Activated CD4-positive, alpha-beta T cell treated with anti-CD3 and anti-CD28 coated beads, Interleukin-2, amount 10 ng/mL, durations not matched to agents 7 days and 5 days (primary cell): ENCODE data around the gene TMOD4. TPM values are rescaled to one million over a fixed set of nuclear protein-coding genes. Genes with fewer than 3 reads are reported as not detected.
A peak's percentile ranks its signal among the peaks of the same experiment; 100 is the strongest.

Experiments used
- CTCF ChIA-PET: fragments of 350-600 bp; sonication (Branson Sonifier 250); formaldehyde crosslinking; loops from one replicate; lab custom pipeline; 2021; ENCODE audit warnings: antibody characterized with exemption; lab: Charles Lee
- POLR2A ChIA-PET: fragments of 350-600 bp; sonication (Branson Sonifier 250); formaldehyde crosslinking; loops from one replicate; lab custom pipeline; 2021; ENCODE audit warnings: antibody characterized with exemption; lab: Charles Lee
- DNase-seq: peaks from one replicate; pipeline ENCODE4 v3.0.0-alpha.2; 2020
- H3K27ac Mint-ChIP-seq: one replicate; pipeline ENCODE4 v1.8.0; 2021; ENCODE audit warnings: mild to moderate bottlenecking, moderate library complexity, mixed read lengths
- H3K27me3 Mint-ChIP-seq: one replicate; pipeline ENCODE4 v1.8.0; 2021; ENCODE audit warnings: mixed read lengths
- H3K36me3 Mint-ChIP-seq: one replicate; pipeline ENCODE4 v1.8.0; 2021; ENCODE audit warnings: low read depth, mixed read lengths
- H3K4me1 Mint-ChIP-seq: one replicate; pipeline ENCODE4 v1.8.0; 2021; ENCODE audit warnings: mixed read lengths
- H3K4me3 Mint-ChIP-seq: one replicate; pipeline ENCODE4 v1.8.0; 2021; ENCODE audit warnings: mild to moderate bottlenecking, moderate library complexity, mixed read lengths
- H3K9me3 Mint-ChIP-seq: one replicate; pipeline ENCODE4 v1.8.0; 2021; ENCODE audit warnings: mixed read lengths
- total RNA-seq, 2 experiments: library from RNA; stranded (reverse); gene quantifications; one replicate each; pipeline ENCODE4 v1.2.3, GENCODE V29; 2021

Gene TMOD4
- total RNA-seq, 2 experiments from 2014 or later, result 2.0 to 2.7 TPM

DNA sequence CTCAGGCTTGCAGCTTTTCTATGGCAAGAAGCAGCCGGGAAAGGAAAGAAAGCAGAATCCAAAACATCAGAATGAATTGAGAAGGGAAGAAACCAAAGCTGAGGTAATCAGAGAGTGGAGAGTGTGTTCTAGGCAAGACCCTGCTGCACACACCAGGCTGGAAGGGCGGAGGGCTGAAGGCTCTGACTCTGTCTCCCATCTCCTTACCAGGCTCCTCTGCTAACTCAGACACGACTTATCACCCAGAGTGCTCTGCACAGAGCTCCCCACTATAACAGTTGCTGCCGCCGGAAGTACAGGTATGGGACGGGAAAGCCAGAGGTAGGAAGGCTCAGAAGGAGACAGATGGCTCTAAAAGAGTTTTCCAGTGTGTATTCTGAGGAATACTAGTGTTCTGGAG lies 8.7 kb downstream of the TMOD4 start:
- CTCF ChIA-PET, result interaction anchor here (0.7 to 3.4 kb wide), 4 partner anchors 9 to 102 kb away, joined by 3 to 13 read pairs (median 4); partner anchors contain the start of gene TNFAIP8L2
- H3K36me3 Mint-ChIP-seq, result peaks cover 60% of the 10 kb centered on the region

DNA sequence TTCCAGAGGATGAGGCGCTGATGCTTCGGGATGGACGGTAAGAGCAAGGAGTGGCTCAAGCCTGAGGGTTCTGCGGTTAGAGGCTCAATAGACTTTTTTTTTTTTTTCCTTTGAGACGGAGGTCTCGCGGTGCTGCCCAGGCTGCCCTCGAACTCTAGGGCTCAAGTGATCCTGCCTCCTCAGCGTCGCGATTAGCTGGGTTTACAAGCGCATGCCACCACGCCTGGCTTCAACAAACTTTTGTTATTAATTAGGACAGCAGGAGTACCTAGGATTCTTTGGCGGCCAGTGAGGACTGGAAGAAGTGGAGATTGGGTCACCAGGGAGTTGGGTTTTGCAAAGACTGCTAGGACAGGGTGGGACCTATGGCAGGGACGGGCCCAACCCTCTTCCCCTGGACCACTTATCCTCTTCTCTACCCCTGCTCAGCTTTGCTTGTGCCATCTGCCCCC lies 9.2 kb downstream of the TMOD4 start:
- Mint-ChIP-seq H3K36me3 (peaks cover 66% of the 10 kb centered on the region), H3K4me1 (peaks cover 57% of the 10 kb centered on the region), H3K9me3 (no peaks in the 10 kb centered on the region), H3K27me3 (no peaks in the 10 kb centered on the region), H3K4me3 (peak overlapping the region; percentile 93), H3K27ac (peak overlapping the region; percentile 92)
- DNase-seq, result no peak
- ChIA-PET CTCF (interaction anchor here (0.6 to 3.4 kb wide), 4 partner anchors 10 to 582 kb away, joined by 3 to 13 read pairs (median 4); partner anchors contain the start of gene TNFAIP8L2), POLR2A (interaction anchor here (0.9 kb wide), 1 partner anchor 10 kb away, joined by 3 read pairs; the partner anchor contains the start of gene TNFAIP8L2)

More for the DNA sequence above, 8.7 kb downstream of the TMOD4 start:
- H3K9me3 Mint-ChIP-seq, result no peaks in the 10 kb centered on the region
- H3K27ac Mint-ChIP-seq, result peak overlapping the region; percentile 92
- no peak for DNase-seq
- peaks cover 51% of the 10 kb centered on the region for H3K4me1 Mint-ChIP-seq
- peak overlapping the region; percentile 93 for H3K4me3 Mint-ChIP-seq
- POLR2A ChIA-PET, result interaction anchor here (0.9 kb wide), 1 partner anchor 11 kb away, joined by 3 read pairs; the partner anchor contains the start of gene TNFAIP8L2
- no peaks in the 10 kb centered on the region for H3K27me3 Mint-ChIP-seq

DNA sequence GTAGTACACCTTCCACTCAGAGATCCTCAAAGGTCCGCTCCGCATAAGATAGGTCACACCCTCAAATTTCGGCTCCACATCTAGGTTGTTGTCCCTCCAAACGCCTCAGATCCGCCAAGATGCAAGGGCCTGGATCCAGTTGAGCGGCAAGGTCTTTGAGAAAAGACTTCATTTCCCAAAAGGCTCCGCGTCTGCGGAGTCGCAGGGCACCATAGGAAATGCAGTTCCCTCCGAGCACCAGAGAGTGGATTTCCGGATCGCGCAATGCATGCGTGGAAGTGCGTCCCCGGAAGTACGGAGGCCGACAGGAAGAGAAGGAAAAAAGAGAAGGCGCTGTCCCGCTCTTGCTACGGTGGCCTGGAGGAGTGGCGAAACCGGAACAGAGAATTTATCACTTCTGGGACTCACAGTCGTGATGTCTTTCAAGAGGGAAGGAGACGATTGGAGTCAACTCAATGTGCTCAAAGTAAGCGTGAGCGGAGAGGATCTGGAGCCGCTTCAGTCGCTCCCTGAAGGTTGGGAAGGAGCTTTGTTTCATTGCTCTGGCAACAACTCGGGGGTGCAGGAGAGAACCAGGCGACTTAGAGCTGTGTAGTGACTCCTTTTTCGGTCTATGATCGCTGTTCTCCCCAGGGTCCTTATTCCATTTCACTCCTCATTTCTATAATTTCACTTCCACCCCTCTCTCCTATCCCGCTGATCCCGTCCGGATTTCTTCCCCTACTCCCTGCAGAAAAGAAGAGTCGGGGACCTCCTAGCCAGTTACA lies 9.9 kb downstream of the TMOD4 start, which contains the start of the genes LYSMD1 and SCNM1:
TSS of gene LYSMD1 (minus strand) at position 165 of the 767 bp plus-strand sequence. CDS start 644 bp downstream, outside the sequence.
TSS of gene SCNM1 (plus strand) at position 407 of the 767 bp plus-strand sequence. CDS start at position 416, 9 bp downstream.
- ChIA-PET POLR2A (interaction anchor here (0.9 kb wide), 1 partner anchor 9 kb away, joined by 3 read pairs; the partner anchor contains the start of gene TNFAIP8L2), CTCF (interaction anchor here (0.6 to 3.4 kb wide), 2 partner anchors 10 to 582 kb away, joined by 6 to 13 read pairs; partner anchors contain the start of gene TNFAIP8L2)
- peaks cover 60% of the 10 kb centered on the region for H3K4me1 Mint-ChIP-seq
- no peaks in the 10 kb centered on the region for H3K27me3 Mint-ChIP-seq
- no peaks in the 10 kb centered on the region for H3K9me3 Mint-ChIP-seq
- peak within 1 kb of the TSS; percentile 93 for H3K4me3 Mint-ChIP-seq
- peaks cover 69% of the 10 kb centered on the region for H3K36me3 Mint-ChIP-seq
- peak; percentile 99 for DNase-seq
- peak within 1 kb of the TSS; percentile 92 for H3K27ac Mint-ChIP-seq

DNA sequence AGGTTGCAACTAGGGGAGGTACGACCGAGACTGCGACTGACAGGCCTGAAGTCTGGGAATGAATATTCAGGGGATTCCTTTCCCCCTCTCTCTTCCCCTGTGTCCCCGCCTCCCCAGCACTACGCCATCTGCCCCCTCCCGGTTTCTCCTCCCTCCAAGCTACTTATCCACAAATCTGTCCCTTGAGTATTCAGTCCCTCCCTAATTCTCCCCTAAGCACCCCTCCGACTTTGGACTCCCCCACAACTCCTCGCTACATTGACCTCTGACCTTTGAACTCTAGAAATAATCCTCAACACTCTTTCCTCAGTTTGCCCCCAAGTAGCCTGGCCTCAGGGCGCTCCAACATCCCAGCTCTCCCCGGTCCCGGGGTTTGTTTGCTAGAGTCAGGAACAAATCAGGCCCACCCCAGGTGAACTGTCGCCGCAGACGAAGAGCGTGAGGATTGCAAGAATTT lies 10.5 kb downstream of the TMOD4 start:
- H3K4me1 Mint-ChIP-seq, result peaks cover 66% of the 10 kb centered on the region
- H3K4me3 Mint-ChIP-seq, result peak overlapping the region; percentile 93
- POLR2A ChIA-PET, result no interaction called here
- H3K9me3 Mint-ChIP-seq, result no peaks in the 10 kb centered on the region
- H3K27ac Mint-ChIP-seq, result peak overlapping the region; percentile 92
- CTCF ChIA-PET, result interaction anchor here (1.2 to 3.4 kb wide), 3 partner anchors 9 to 84 kb away, joined by 3 to 13 read pairs (median 5); partner anchors contain the start of genes TNFAIP8L2 and VPS72
- H3K27me3 Mint-ChIP-seq, result no peaks in the 10 kb centered on the region
- H3K36me3 Mint-ChIP-seq, result peaks cover 69% of the 10 kb centered on the region
- DNase-seq, result no peak

DNA sequence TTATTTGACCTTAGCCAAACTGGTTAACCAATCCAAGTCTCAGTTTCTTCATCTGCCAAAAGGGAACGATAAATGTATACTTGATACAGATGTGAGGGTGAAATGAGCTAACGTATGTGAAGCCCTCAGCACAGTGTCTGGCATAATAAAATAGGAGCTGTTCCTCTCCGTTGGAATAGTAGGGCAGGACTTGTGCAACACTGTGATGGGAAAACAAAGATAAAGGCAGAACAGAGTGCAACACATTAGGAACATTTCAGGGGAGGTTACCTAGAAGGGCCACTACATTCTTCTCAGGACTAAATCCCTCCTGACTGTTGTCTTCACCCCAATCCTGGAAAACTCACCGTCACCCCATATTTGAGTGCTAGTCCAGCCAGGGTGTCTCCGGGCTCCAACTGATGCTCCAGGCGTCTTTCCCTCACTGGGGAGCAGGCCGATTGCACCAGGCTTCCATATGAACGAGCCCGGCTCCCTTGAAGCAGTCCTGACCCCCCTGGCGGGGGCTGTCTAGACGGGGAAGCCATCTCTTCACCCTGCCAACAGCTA lies 11.0 kb downstream of the TMOD4 start:
- peaks cover 70% of the 10 kb centered on the region for H3K36me3 Mint-ChIP-seq
- DNase-seq, result no peak
- H3K4me1 Mint-ChIP-seq, result peaks cover 70% of the 10 kb centered on the region
- peak overlapping the region; percentile 93 for H3K4me3 Mint-ChIP-seq
- ChIA-PET POLR2A (no interaction called here), CTCF (interaction anchor here (1.2 to 3.4 kb wide), 3 partner anchors 9 to 83 kb away, joined by 3 to 13 read pairs (median 5); partner anchors contain the start of genes TNFAIP8L2 and VPS72)
- peak overlapping the region; percentile 92 for H3K27ac Mint-ChIP-seq
- H3K9me3 Mint-ChIP-seq, result no peaks in the 10 kb centered on the region
- no peaks in the 10 kb centered on the region for H3K27me3 Mint-ChIP-seq

DNA sequence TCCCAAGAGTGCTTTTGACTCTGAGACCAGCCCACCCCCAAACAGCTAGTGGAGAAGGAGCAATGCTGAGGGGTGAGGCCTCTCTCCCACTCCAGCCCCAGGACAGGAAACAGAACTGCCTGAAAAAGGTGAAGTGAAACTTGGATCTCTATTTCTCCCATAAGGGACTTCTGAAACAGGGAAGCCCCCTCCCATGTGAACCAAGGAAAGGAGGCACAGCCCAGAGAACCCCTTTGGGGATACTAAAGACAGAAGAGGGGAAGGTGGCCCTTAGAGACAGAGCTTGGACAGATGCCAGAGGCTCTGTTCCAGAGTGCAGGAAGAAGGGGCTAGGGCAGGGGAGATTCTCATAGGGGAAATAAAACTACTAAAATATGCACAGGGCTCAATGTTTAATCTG lies 16.4 kb downstream of the TMOD4 start:
- Mint-ChIP-seq H3K4me1 (peaks cover 75% of the 10 kb centered on the region), H3K4me3 (peak overlapping the region; percentile 99), H3K9me3 (no peaks in the 10 kb centered on the region), H3K36me3 (peaks cover 62% of the 10 kb centered on the region), H3K27ac (peak overlapping the region; percentile 97), H3K27me3 (no peaks in the 10 kb centered on the region)
- POLR2A ChIA-PET, result interaction anchor here (1.4 kb wide), 1 partner anchor 30 kb away, joined by 3 read pairs; the partner anchor contains the start of gene VPS72
- CTCF ChIA-PET, result interaction anchor here (0.9 to 2.1 kb wide), 6 partner anchors 10 to 135 kb away, joined by 3 to 6 read pairs (median 4); no protein-coding TSS in a partner anchor
- no peak for DNase-seq

DNA sequence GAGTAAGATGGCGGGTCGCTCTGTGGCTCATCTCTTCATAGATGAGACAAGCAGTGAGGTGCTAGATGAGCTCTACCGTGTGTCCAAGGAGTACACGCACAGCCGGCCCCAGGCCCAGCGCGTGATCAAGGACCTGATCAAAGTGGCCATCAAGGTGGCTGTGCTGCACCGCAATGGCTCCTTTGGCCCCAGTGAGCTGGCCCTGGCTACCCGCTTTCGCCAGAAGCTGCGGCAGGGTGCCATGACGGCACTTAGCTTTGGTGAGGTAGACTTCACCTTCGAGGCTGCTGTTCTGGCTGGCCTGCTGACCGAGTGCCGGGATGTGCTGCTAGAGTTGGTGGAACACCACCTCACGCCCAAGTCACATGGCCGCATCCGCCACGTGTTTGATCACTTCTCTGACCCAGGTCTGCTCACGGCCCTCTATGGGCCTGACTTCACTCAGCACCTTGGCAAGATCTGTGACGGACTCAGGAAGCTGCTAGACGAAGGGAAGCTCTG lies 17.0 kb downstream of the TMOD4 start:
- Mint-ChIP-seq H3K27ac (peak overlapping the region; percentile 97), H3K9me3 (no peaks in the 10 kb centered on the region), H3K27me3 (no peaks in the 10 kb centered on the region), H3K36me3 (peaks cover 58% of the 10 kb centered on the region), H3K4me1 (peaks cover 69% of the 10 kb centered on the region), H3K4me3 (peak overlapping the region; percentile 99)
- ChIA-PET POLR2A (interaction anchor here (1.4 kb wide), 1 partner anchor 31 kb away, joined by 3 read pairs; the partner anchor contains the start of gene VPS72), CTCF (interaction anchor here (0.9 to 2.1 kb wide), 7 partner anchors 9 to 134 kb away, joined by 3 to 6 read pairs (median 4); no protein-coding TSS in a partner anchor)
- DNase-seq, result no peak

DNA sequence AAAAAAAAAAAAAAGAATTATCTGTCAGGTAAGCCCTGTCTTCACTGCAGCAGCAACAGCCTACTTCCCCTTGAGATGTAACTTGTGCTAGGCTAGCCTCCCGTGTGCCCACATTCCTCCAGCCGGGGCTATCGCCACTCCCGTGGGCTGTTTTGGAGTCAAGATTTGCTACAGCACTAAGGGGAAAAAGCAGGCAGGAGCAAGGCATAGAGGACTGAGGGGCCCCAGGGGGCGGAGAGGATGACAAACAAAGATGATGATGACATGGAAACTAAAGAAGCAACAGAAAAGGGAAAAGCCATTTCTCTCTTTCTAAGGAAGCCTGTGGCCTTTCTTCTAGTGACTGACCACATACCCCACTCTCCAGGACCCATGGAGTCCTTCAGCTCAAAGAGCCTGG lies 17.5 kb downstream of the TMOD4 start:
- peaks cover 58% of the 10 kb centered on the region for H3K36me3 Mint-ChIP-seq
- H3K27me3 Mint-ChIP-seq, result no peaks in the 10 kb centered on the region
- H3K27ac Mint-ChIP-seq, result peak overlapping the region; percentile 97
- H3K4me1 Mint-ChIP-seq, result peaks cover 68% of the 10 kb centered on the region
- CTCF ChIA-PET, result interaction anchor here (1.0 to 2.1 kb wide), 6 partner anchors 9 to 134 kb away, joined by 3 to 7 read pairs (median 4); partner anchors contain the start of gene GABPB2
- H3K9me3 Mint-ChIP-seq, result no peaks in the 10 kb centered on the region
- DNase-seq, result no peak
- POLR2A ChIA-PET, result interaction anchor here (1.1 to 1.4 kb wide), 2 partner anchors 31 to 96 kb away, joined by 3 read pairs; partner anchors contain the start of genes PSMD4 and VPS72
- peak overlapping the region; percentile 99 for H3K4me3 Mint-ChIP-seq

DNA sequence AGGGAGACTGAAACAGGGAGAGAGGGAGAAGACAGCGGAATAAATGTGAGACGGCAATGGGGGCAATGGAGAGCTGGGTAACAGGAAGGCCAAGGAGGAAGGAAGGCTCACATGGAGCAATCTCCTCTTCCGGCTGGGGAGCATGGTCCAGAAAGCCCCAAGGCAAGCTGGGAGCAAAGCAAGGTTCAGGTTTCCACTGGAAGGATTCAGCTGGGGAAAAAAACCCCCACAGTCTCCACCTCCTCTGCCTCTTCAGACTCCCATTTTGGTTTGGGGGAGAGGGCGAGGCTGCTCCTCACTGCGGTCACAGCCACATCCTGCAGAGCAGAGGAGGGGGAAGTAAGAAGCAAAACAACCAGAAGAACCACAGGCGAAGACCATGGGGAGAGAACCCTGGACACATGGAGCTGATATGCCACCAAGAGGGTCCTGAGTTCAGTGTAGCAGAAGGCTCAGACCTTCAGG lies 18.7 kb downstream of the TMOD4 start:
- H3K36me3 Mint-ChIP-seq, result peaks cover 52% of the 10 kb centered on the region
- ChIA-PET POLR2A (interaction anchor here (1.0 to 1.1 kb wide), 3 partner anchors 9 to 97 kb away, joined by 3 read pairs; partner anchors contain the start of gene PSMD4), CTCF (interaction anchor here (0.6 to 6.0 kb wide), 27 partner anchors 9 to 757 kb away, joined by 3 to 47 read pairs (median 4); partner anchors contain the start of genes CDC42SE1, GABPB2, LYSMD1 and SCNM1)
- no peaks in the 10 kb centered on the region for H3K9me3 Mint-ChIP-seq
- H3K27me3 Mint-ChIP-seq, result no peaks in the 10 kb centered on the region
- peak overlapping the region; percentile 99 for H3K4me3 Mint-ChIP-seq
- H3K27ac Mint-ChIP-seq, result peak overlapping the region; percentile 97
- H3K4me1 Mint-ChIP-seq, result peaks cover 60% of the 10 kb centered on the region
- DNase-seq, result peak; percentile 83

DNA sequence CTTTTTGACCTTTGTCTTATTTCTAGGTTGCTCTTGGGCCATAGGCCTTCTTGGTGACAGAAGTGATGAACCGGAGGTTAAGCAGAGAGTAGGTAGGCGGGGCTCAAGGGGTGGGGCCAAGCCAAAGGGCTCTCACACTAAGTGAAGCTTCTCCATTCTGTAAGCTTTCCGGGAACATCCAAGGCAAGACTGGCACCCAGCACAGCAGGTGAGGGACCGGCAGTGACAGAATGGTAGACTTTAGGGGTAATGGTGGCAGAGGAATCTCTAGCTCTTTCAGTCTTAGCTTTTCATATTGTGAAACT lies 19.3 kb downstream of the TMOD4 start, which contains the start of gene TNFAIP8L2:
TSS of gene TNFAIP8L2 (plus strand) at position 135 of the 305 bp plus-strand sequence. CDS start 2,049 bp downstream, outside the sequence.
- no peaks in the 10 kb centered on the region for H3K9me3 Mint-ChIP-seq
- H3K27ac Mint-ChIP-seq, result peak within 1 kb of the TSS; percentile 97
- CTCF ChIA-PET, result interaction anchor here (0.6 to 6.0 kb wide), 28 partner anchors 9 to 757 kb away, joined by 3 to 47 read pairs (median 4); partner anchors contain the start of genes CDC42SE1, GABPB2, LYSMD1 and SCNM1

DNA sequence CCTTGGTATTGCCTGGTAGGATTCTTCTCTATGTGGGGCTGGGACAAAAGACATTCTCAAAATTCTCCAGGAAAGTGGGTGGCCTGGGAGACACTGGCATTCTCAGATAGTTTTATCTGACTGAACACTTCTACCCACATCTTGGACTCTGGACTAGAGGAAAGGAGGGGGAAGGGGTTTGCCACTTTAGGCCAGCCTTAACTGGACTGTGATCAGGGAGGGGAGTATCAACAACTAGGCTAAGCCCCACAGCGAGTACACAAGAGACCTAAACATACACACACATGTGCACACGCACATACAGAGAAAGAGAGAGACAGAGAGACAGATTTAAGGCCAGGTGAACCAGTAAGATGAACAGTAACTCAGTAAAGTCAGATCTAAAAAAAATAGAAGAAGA lies 28.1 kb downstream of the TMOD4 start:
- ChIA-PET POLR2A (no interaction called here), CTCF (interaction anchor here (1.2 to 1.6 kb wide), 2 partner anchors 9 to 77 kb away, joined by 3 to 9 read pairs; partner anchors contain the start of genes GABPB2 and TNFAIP8L2)
- Mint-ChIP-seq H3K4me1 (peaks cover 16% of the 10 kb centered on the region), H3K27me3 (peaks cover 18% of the 10 kb centered on the region), H3K36me3 (no peaks in the 10 kb centered on the region), H3K4me3 (peak overlapping the region; percentile 86), H3K9me3 (no peaks in the 10 kb centered on the region), H3K27ac (no peak overlapping the region)
- DNase-seq, result no peak

More for the DNA sequence above, 19.3 kb downstream of the TMOD4 start, which contains the start of gene TNFAIP8L2:
- peak; percentile 87 for DNase-seq
- Mint-ChIP-seq H3K4me1 (peaks cover 57% of the 10 kb centered on the region), H3K36me3 (peaks cover 45% of the 10 kb centered on the region), H3K27me3 (no peaks in the 10 kb centered on the region), H3K4me3 (peak within 1 kb of the TSS; percentile 99)
- POLR2A ChIA-PET, result interaction anchor here (0.6 to 1.1 kb wide), 3 partner anchors 10 to 57 kb away, joined by 3 to 5 read pairs (median 3); no protein-coding TSS in a partner anchor
